ENCODE measurements around the gene DHX40. TPM values are rescaled to one million over a fixed set of nuclear protein-coding genes. Genes with fewer than 3 reads are reported as not detected.

Gene DHX40
- polyA plus RNA-seq, 1 donor (not counting 4 experiments of a cell fraction or from before 2014, with no cell fraction given) = 30.7 TPM

- Histone ChIP-seq H3K27ac (ENCODE audit: control insufficient read depth, insufficient read depth, low read length) (no peak overlapping the region), H3K9me1 (ENCODE audit: control insufficient read depth, extremely low read depth, insufficient read depth, low read length) (no peaks in the 10 kb centered on the region), H2AFZ (ENCODE audit: control insufficient read depth, low read length) (no peak overlapping the region), H3K4me3 (ENCODE audit: control insufficient read depth in 2 of 3, extremely low read depth in 1 of 3, insufficient read depth in 2 of 3, low read depth in 1 of 3, low read length in 3 of 3) (peak overlapping the region in 2 of 3 experiments; percentile 47 to 70), H4K20me1 (ENCODE audit: control insufficient read depth, extremely low read depth, insufficient read depth, low read length) (peaks cover 33% of the 10 kb centered on the region), H3K79me2 (ENCODE audit: control insufficient read depth, insufficient read depth, low read length) (peaks cover 85% of the 10 kb centered on the region), H3K4me1 (ENCODE audit: control insufficient read depth, extremely low read depth, insufficient read depth, low read length) (peaks cover 23% of the 10 kb centered on the region), H3K9ac (ENCODE audit: control insufficient read depth, extremely low read depth, insufficient read depth, low read length) (no peak overlapping the region), H3K27me3 (ENCODE audit: control insufficient read depth, extremely low read depth, insufficient read depth, low read length) (no peaks in the 10 kb centered on the region), H3K4me2 (ENCODE audit: control insufficient read depth, extremely low read depth, insufficient read depth, low read depth, low read length) (peak overlapping the region; percentile 92), H3K9me3 (ENCODE audit: control insufficient read depth, low read depth, low read length) (no peaks in the 10 kb centered on the region), H3K36me3 (ENCODE audit: control insufficient read depth in 2 of 2, extremely low read depth in 1 of 2, insufficient read depth in 2 of 2, low read length in 2 of 2) (peaks cover 3 to 4% of the 10 kb centered on the region in 2 experiments)
- dilution Hi-C loops (cut with MboI; ENCODE audit: extremely low pct_ligation_motif_present, low sequenced_read_pairs) = no loop called here
- DNase-seq (ENCODE audit: low read depth, low spot score) (no peak), FAIRE-seq (no peak)
- no peak for TF ChIP-seq CTCF (optimal IDR thresholded peaks at IDR 0.05 in 1 of 3, IDR thresholded peaks at IDR 0.05 in 1 of 3, conservative IDR thresholded peaks at IDR 0.05 in 1 of 3; ENCODE audit: extremely low read depth in 1 of 3, insufficient read depth in 2 of 3, low read length in 3 of 3)
Observed at GRCh38 chr17:59623151-59623550, 57.7 kb downstream of the DHX40 start.

- H3K9me1 ChIP-seq (ENCODE audit: control insufficient read depth, extremely low read depth, insufficient read depth, low read length) = no peaks in the 10 kb centered on the region
- H3K4me3 ChIP-seq (ENCODE audit: control insufficient read depth in 2 of 3, extremely low read depth in 1 of 3, insufficient read depth in 2 of 3, low read depth in 1 of 3, low read length in 3 of 3) = no peak overlapping the region
- H3K79me2 ChIP-seq (ENCODE audit: control insufficient read depth, insufficient read depth, low read length) = peaks cover 100% of the 10 kb centered on the region
- dilution Hi-C loops (cut with MboI; ENCODE audit: extremely low pct_ligation_motif_present, low sequenced_read_pairs) = no loop called here
- peaks cover 6 to 7% of the 10 kb centered on the region in 2 experiments for H3K36me3 ChIP-seq (ENCODE audit: control insufficient read depth in 2 of 2, extremely low read depth in 1 of 2, insufficient read depth in 2 of 2, low read length in 2 of 2)
- peaks cover 15% of the 10 kb centered on the region for H3K4me1 ChIP-seq (ENCODE audit: control insufficient read depth, extremely low read depth, insufficient read depth, low read length)
- no peaks in the 10 kb centered on the region for H3K9me3 ChIP-seq (ENCODE audit: control insufficient read depth, low read depth, low read length)
- no peak for DNase-seq (ENCODE audit: low read depth, low spot score)
- no peak overlapping the region for H3K4me2 ChIP-seq (ENCODE audit: control insufficient read depth, extremely low read depth, insufficient read depth, low read depth, low read length)
- FAIRE-seq = no peak
- TF ChIP-seq CTCF (optimal IDR thresholded peaks at IDR 0.05 in 1 of 3, IDR thresholded peaks at IDR 0.05 in 1 of 3, conservative IDR thresholded peaks at IDR 0.05 in 1 of 3; ENCODE audit: extremely low read depth in 1 of 3, insufficient read depth in 2 of 3, low read length in 3 of 3) = no peak
- no peak for TF ChIP-seq EZH2 (IDR thresholded peaks at IDR 0.05; ENCODE audit: low read length)
- no peak overlapping the region for H2AFZ ChIP-seq (ENCODE audit: control insufficient read depth, low read length)
- no peak overlapping the region for H3K27ac ChIP-seq (ENCODE audit: control insufficient read depth, insufficient read depth, low read length)
- H3K9ac ChIP-seq (ENCODE audit: control insufficient read depth, extremely low read depth, insufficient read depth, low read length) = no peak overlapping the region
- H4K20me1 ChIP-seq (ENCODE audit: control insufficient read depth, extremely low read depth, insufficient read depth, low read length) = peaks cover 45% of the 10 kb centered on the region
- no peaks in the 10 kb centered on the region for H3K27me3 ChIP-seq (ENCODE audit: control insufficient read depth, extremely low read depth, insufficient read depth, low read length)
Observed at GRCh38 chr17:59626756-59627155, 61.3 kb downstream of the DHX40 start.
